HepG2 (cell line): ENCODE data around the gene FKBP5. TPM values are rescaled to one million over a fixed set of nuclear protein-coding genes. Genes with fewer than 3 reads are reported as not detected.

Source experiments
- ATAC-seq: fragments of 200-7000 bp; cut with Tn5 transposase; 3 replicates; pipeline ENCODE4 v1.9.1; 2020; ENCODE audit warnings: mild to moderate bottlenecking, moderate library complexity
- BruUV-seq: library from RNA; stranded (reverse); fragments of 400-500 nt; replicated peaks from 2 replicates; lab custom pipeline; 2021; lab: Mats Ljungman, UMichigan
- CTCF ChIA-PET: fragments of 300-600 bp; formaldehyde crosslinking; extraction: SDS; loops from one replicate; lab custom pipeline; 2021; ENCODE audit warnings: low total read pairs, inconsistent platforms, low intra/inter-chr PET ratio; lab: Yijun Ruan, JAX
- POLR2A ChIA-PET: fragments of 350-600 bp; sonication (Branson Sonifier 250); formaldehyde crosslinking; loops from one replicate; lab custom pipeline; 2020; ENCODE audit warnings: antibody characterized with exemption, inconsistent platforms; lab: Yijun Ruan, JAX
- DNase-seq: peaks from one replicate; pipeline ENCODE4 v3.0.0-alpha.2; 2015; ENCODE audit warnings: low spot score
- FAIRE-seq: peaks from 3 replicates; lab custom pipeline; 2011; peaks lifted over from hg19 to GRCh38; lab: Jason Lieb, UNC
- H2AFZ ChIP-seq: one replicate; pipeline ENCODE4 v1.6.1; 2011; ENCODE audit warnings: low read length, inconsistent platforms
- H3K27ac ChIP-seq: fragments of 300-600 bp; 3 replicates; pipeline ENCODE4 v1.8.0; 2011; ENCODE audit warnings: mixed run types, mild to moderate bottlenecking, mixed read lengths, low read length, inconsistent platforms; ENCODE audit not compliant: insufficient read depth; ENCODE audit errors: extremely low read length
- H3K27me3 ChIP-seq, 2 experiments: fragments of 200-600 bp in 1 of 2; 2 replicates in 1 of 2; 3 replicates in 1 of 2; pipeline versions ENCODE4 v1.6.0 to v1.8.0; 2011; ENCODE audit warnings: low read length in 2 of 2, mild to moderate bottlenecking in 2 of 2, moderate library complexity in 2 of 2, inconsistent platforms in 1 of 2; ENCODE audit not compliant: insufficient read depth in 2 of 2, control insufficient read depth in 1 of 2
- H3K36me3 ChIP-seq, 2 experiments: fragments of 200-600 bp in 1 of 2; replicated peaks in 1 of 2; 2 replicates in 1 of 2; 3 replicates in 1 of 2; pipeline versions ENCODE4 v1.5.1 to v1.8.0; 2011; ENCODE audit warnings: low read length in 2 of 2, inconsistent platforms in 1 of 2; ENCODE audit not compliant: insufficient read depth in 2 of 2, control insufficient read depth in 1 of 2
- H3K4me1 ChIP-seq: 2 replicates; pipeline ENCODE4 v1.5.1; 2012; ENCODE audit warnings: low read length, inconsistent platforms; ENCODE audit not compliant: insufficient read depth
- H3K4me2 ChIP-seq: 2 replicates; pipeline ENCODE4 v1.6.0; 2011; ENCODE audit warnings: low read depth, low read length, inconsistent platforms
- H3K4me3 ChIP-seq, 3 experiments: fragments of 200-600 bp in 1 of 3; sonication (generic), shearing (Covaris generic) in 1 of 3; replicated peaks in 1 of 3; 2 replicates each; pipeline ENCODE4 v1.5.1; 2011 to 2016; ENCODE audit warnings: low read length in 3 of 3, inconsistent platforms in 2 of 3, low read depth in 2 of 3, mild to moderate bottlenecking in 2 of 3, control low read depth in 1 of 3, mixed read lengths in 1 of 3; ENCODE audit not compliant: insufficient read depth in 1 of 3
- H3K79me2 ChIP-seq: one replicate; pipeline ENCODE4 v1.6.1; 2011; ENCODE audit warnings: low read length, inconsistent platforms; ENCODE audit not compliant: insufficient read depth
- H3K9ac ChIP-seq: 2 replicates; pipeline ENCODE4 v1.6.0; 2011; ENCODE audit warnings: mild to moderate bottlenecking, low read depth, low read length, inconsistent platforms; ENCODE audit not compliant: insufficient read depth
- H3K9me3 ChIP-seq: 2 replicates; pipeline ENCODE4 v1.5.1; 2012; ENCODE audit warnings: mild to moderate bottlenecking, low read length
- H4K20me1 ChIP-seq: 2 replicates; pipeline ENCODE4 v1.6.0; 2011; ENCODE audit warnings: inconsistent platforms, mild to moderate bottlenecking, low read length, moderate library complexity; ENCODE audit not compliant: insufficient read depth
- ELF3 ChIP-seq: IDR thresholded peaks from 2 replicates; pipeline ENCODE4 v1.6.1; 2016; ENCODE audit warnings: missing genetic modification reagents, missing compliant biosample characterization
- PATZ1 ChIP-seq: sonication (generic); formaldehyde crosslinking; IDR thresholded peaks from 2 replicates; pipeline ENCODE4 v1.4.0; 2020; ENCODE audit warnings: missing genetic modification reagents
- POGZ ChIP-seq: sonication (generic); formaldehyde crosslinking; IDR thresholded peaks from 2 replicates; pipeline ENCODE4 v1.4.0; 2020; ENCODE audit warnings: mild to moderate bottlenecking, missing genetic modification reagents
- SKI ChIP-seq: fragments of 450-650 bp; IDR thresholded peaks from one replicate; pipeline ENCODE4 v1.6.1; 2018; ENCODE audit warnings: mild to moderate bottlenecking; ENCODE audit not compliant: partially characterized antibody
- TRAFD1 ChIP-seq: sonication (generic); formaldehyde crosslinking; IDR thresholded peaks from 2 replicates; pipeline ENCODE4 v1.5.1; 2020; ENCODE audit warnings: missing genetic modification reagents, mild to moderate bottlenecking, borderline replicate concordance
- ZNF768 ChIP-seq: sonication (generic); formaldehyde crosslinking; IDR thresholded peaks from 2 replicates; pipeline ENCODE4 v1.4.0; 2020; ENCODE audit warnings: missing genetic modification reagents
- WGBS: methylation state at CpG from one replicate; pipeline ENCODE4 v1.1.6; 2017; ENCODE audit warnings: low lambda C conversion rate; 5-methylcytosine and 5-hydroxymethylcytosine counted together
- in situ Hi-C: cut with HindIII; loops from 2 replicates; pipeline ENCODE4 v1.10.0; 2017; ENCODE audit warnings: low pct_unique_long_range_greater_than_20kb; ENCODE audit not compliant: extremely low pct_ligation_motif_present
- intact Hi-C: fragments of 100-400 bp; cut with micrococcal nuclease; formaldehyde crosslinking; loops from one replicate; pipeline ENCODE4 v1.10.0; 2022; ENCODE audit not compliant: unreplicated experiment
- polyA plus RNA-seq, 8 experiments: library from polyadenylated mRNA; depleted of rRNA in 3 of 8; stranded (reverse) in 7 of 8; unstranded in 1 of 8; fragments of >200 nt; fragmentation: Illumina TruSeq in 4 of 8; extraction: Trizol in 4 of 8; gene quantifications; 2 replicates each; pipeline versions ENCODE4 v1.2.1 to v1.2.3, GENCODE V29; 2011 to 2016; ENCODE audit warnings: low read depth in 4 of 8, missing spikeins in 1 of 8, mixed read lengths in 1 of 8; ENCODE audit not compliant: insufficient read depth in 1 of 8
- total RNA-seq, 5 experiments: library from RNA; depleted of rRNA; stranded (reverse); fragments of >200 nt; fragmentation: Illumina TruSeq; extraction: Trizol; gene quantifications; 2 replicates each; pipeline ENCODE4 v1.2.3, GENCODE V29; 2016; ENCODE audit warnings: low read depth in 1 of 5

FKBP5 gene
- total and polyA plus RNA-seq, 2 of the 13 experiments (the other 11 are each of a cell fraction or from before 2014, with no cell fraction given) = 8.0 to 17.4 TPM

DNA sequence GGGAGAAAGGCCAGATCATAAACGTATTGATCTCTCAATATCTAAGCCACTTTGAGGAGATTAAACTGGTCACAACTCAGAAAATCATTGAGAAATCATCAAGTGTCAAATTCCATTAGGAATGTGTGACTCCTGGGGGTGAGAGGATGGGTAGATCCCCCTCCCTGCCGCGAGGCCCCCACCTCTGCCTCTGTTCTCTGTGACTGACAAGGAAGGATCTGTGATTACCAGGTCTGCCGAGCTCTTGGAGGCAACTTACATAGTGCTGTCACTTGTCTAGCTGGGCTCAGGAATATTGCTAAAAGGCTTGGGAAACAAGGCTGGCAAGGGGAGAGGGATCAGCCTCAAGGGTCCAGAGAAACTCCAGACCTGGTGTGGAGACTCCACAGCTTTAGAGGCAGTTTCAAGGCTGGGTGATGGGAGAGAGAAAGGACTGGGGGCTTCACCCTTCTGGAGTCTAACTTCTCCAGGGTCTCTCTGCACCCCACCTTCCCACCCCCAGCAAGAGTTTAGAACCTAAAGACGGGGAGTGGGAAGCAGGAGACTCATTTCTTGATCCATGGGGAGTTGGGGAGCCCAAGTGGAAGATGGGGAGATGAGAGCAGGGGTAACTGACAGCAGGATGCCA lies 36.5 kb upstream of the FKBP5 start:
- Histone ChIP-seq H3K4me2 (peak overlapping the region; percentile 100; the same call in 1 of the 2 replicates), H3K79me2 (no peaks in the 10 kb centered on the region), H3K27me3 (no peaks in the 10 kb centered on the region; a peak in 1 of 5 replicates), H2AFZ (no peak overlapping the region), H4K20me1 (no peaks in the 10 kb centered on the region), H3K9me3 (no peaks in the 10 kb centered on the region), H3K4me1 (peaks cover 85% of the 10 kb centered on the region), H3K36me3 (no peaks in the 10 kb centered on the region), H3K27ac (no peak overlapping the region), H3K9ac (no peak overlapping the region), H3K4me3 (no peak overlapping the region)
- no peak for ATAC-seq
- CTCF ChIA-PET = no interaction called here
- no peak for FAIRE-seq
- BruUV-seq = no TSS peak
- POLR2A ChIA-PET = interaction anchor here (1.5 kb wide), 1 partner anchor 14 kb away, joined by 3 read pairs; no protein-coding TSS in a partner anchor
- in situ Hi-C loops = loop anchor here (5.0 kb wide), 1 partner anchor 38 kb away; the partner anchor contains the start of gene FKBP5
- WGBS = 48% methylated on average over 5 of the region's 5 CpGs
- DNase-seq = no peak
- TF ChIP-seq ZNF768 (CRISPR knock-in tag) (no peak), SKI (no peak), ELF3 (no peak), POGZ (no peak), TRAFD1 (CRISPR knock-in tag) (no peak), PATZ1 (peak; percentile 37; the same call in 1 of the 2 replicates)
- intact Hi-C loops = no loop called here
